SK-N-SH (cell line): ENCODE data around the gene GLRA3.

Source experiments
- GABPA ChIP-seq: IDR thresholded peaks from 2 replicates; pipeline ENCODE4 v1.4.0; 2012; ENCODE audit warnings: low read depth, mild to moderate bottlenecking
- RAD21 ChIP-seq: IDR thresholded peaks from 2 replicates; pipeline ENCODE4 v1.6.1; 2012; ENCODE audit warnings: mild to moderate bottlenecking, low read length
- REST ChIP-seq: IDR thresholded peaks from 2 replicates; pipeline ENCODE4 v1.6.1; 2012; ENCODE audit warnings: mild to moderate bottlenecking, low read depth, low read length, moderate library complexity
- SMC3 ChIP-seq: IDR thresholded peaks from 2 replicates; pipeline ENCODE4 v1.6.1; 2012; ENCODE audit warnings: low read depth, low read length, improper control_type of control experiment
- TAF1 ChIP-seq: IDR thresholded peaks from 2 replicates; pipeline ENCODE4 v1.6.1; 2012; ENCODE audit warnings: low read depth, mild to moderate bottlenecking, low read length, moderate library complexity, borderline replicate concordance
- USF2 ChIP-seq: fragments of 150-350 bp; IDR thresholded peaks from 2 replicates; pipeline ENCODE4 v1.6.1; 2017; ENCODE audit warnings: antibody characterized with exemption, low read length, low read depth, borderline replicate concordance

DNA sequence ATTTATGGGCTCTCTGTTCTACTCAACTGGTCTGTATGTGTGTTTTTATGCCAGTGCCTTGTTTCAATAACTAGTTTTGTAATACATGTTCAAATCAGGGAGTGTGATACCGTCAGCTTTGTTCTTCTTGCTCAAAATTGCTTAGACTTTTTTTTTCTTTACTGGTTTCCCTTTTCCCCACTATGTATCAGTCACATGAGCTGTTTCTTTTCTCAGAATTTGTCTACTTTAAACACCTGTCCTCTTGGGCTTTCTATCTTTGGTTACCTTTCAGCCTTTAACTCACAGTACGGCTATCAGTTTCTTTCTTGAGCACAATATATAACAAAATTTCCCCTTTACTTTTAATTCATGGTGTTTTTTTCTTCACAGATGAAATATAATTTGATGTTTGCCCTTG is 5.4 kb upstream of the GLRA3 start:
- TF ChIP-seq GABPA (no peak), SMC3 (no peak), REST (no peak), USF2 (no peak), RAD21 (no peak), TAF1 (no peak)
